ENCODE measurements around the gene OAS3. TPM values are rescaled to one million over a fixed set of nuclear protein-coding genes. Genes with fewer than 3 reads are reported as not detected.
"Not testable (repeated sequence)": the region's sequence is repeated elsewhere in the genome, so short reads cannot be mapped to it uniquely, and the experiment has no call there.

Gene OAS3
- total RNA-seq, 1 experiment from 2014 or later = 18.5 TPM

DNA sequence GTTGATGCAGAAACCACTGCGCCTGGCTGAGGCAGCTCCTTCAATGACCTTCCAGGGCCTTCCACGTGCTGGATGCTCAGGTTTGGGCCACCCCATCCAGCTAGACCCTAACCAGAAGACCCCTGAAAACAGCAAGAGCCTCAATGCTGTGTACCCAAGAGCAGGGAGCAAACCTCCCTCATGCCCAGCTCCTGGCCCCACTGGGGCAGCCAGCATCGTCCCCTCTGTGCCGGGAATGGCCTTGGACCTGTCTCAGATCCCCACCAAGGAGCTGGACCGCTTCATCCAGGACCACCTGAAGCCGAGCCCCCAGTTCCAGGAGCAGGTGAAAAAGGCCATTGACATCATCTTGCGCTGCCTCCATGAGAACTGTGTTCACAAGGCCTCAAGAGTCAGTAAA, 10.5 kb downstream of the OAS3 start:
- H3K36me3 ChIP-seq = peaks cover 7% of the 10 kb centered on the region; the same call in 1 of the 2 replicates
- DNase-seq (ENCODE audit: low read depth in 1 of 2, low spot score in 2 of 2) = no peak
- H3K9me3 ChIP-seq (replicated peaks) = no peaks in the 10 kb centered on the region
- no peaks in the 10 kb centered on the region for H3K27me3 ChIP-seq (replicated peaks)
- H3K4me3 ChIP-seq = no peak overlapping the region
- H3K27ac ChIP-seq = no peak overlapping the region
- H3K4me1 ChIP-seq (replicated peaks) = no peaks in the 10 kb centered on the region

GRCh38 chr12:112950701-112951100, 12.4 kb downstream of the OAS3 start:
- H3K4me3 ChIP-seq = no peak overlapping the region
- H3K27ac ChIP-seq = no peak overlapping the region
- no peaks in the 10 kb centered on the region for H3K9me3 ChIP-seq (replicated peaks)
- H3K27me3 ChIP-seq (replicated peaks) = no peaks in the 10 kb centered on the region
- H3K4me1 ChIP-seq (replicated peaks) = no peaks in the 10 kb centered on the region
- no peak for DNase-seq (ENCODE audit: low read depth in 1 of 2, low spot score in 2 of 2)
- H3K36me3 ChIP-seq = 0 out of 2 replicates have a peak, but pooled peaks cover 2% of the 10 kb centered on the region

GRCh38 chr12:112957125-112957524, 18.9 kb downstream of the OAS3 start:
- H3K27me3 ChIP-seq (replicated peaks); DNase-seq (ENCODE audit: low read depth in 1 of 2, low spot score in 2 of 2); H3K4me1 ChIP-seq (replicated peaks); H3K4me3 ChIP-seq; H3K9me3 ChIP-seq (replicated peaks); H3K27ac ChIP-seq: not testable (repeated sequence)
- peaks cover 13% of the 10 kb centered on the region; the same call in 1 of the 2 replicates for H3K36me3 ChIP-seq

- no peak overlapping the region for H3K27ac ChIP-seq
- no peaks in the 10 kb centered on the region for H3K9me3 ChIP-seq (replicated peaks)
- H3K4me1 ChIP-seq (replicated peaks) = no peaks in the 10 kb centered on the region
- no peak for DNase-seq (ENCODE audit: low read depth in 1 of 2, low spot score in 2 of 2)
- H3K27me3 ChIP-seq (replicated peaks) = no peaks in the 10 kb centered on the region
- no peak overlapping the region for H3K4me3 ChIP-seq
- peaks cover 27% of the 10 kb centered on the region; the same call in 1 of the 2 replicates for H3K36me3 ChIP-seq
Observed at GRCh38 chr12:112961074-112961473, 22.8 kb downstream of the OAS3 start.

- H3K4me3 ChIP-seq = no peak overlapping the region
- no peak for DNase-seq (ENCODE audit: low read depth in 1 of 2, low spot score in 2 of 2)
- H3K27me3 ChIP-seq (replicated peaks) = no peaks in the 10 kb centered on the region
- no peak overlapping the region for H3K27ac ChIP-seq
- peaks cover 27% of the 10 kb centered on the region; the same call in 1 of the 2 replicates for H3K36me3 ChIP-seq
- H3K4me1 ChIP-seq (replicated peaks) = no peaks in the 10 kb centered on the region
- no peaks in the 10 kb centered on the region for H3K9me3 ChIP-seq (replicated peaks)
Observed at GRCh38 chr12:112961536-112961935, 23.3 kb downstream of the OAS3 start.

GRCh38 chr12:112962561-112962960, 24.3 kb downstream of the OAS3 start:
- H3K9me3 ChIP-seq (replicated peaks) = no peaks in the 10 kb centered on the region
- no peak overlapping the region for H3K4me3 ChIP-seq
- H3K27me3 ChIP-seq (replicated peaks) = no peaks in the 10 kb centered on the region
- DNase-seq (ENCODE audit: low read depth in 1 of 2, low spot score in 2 of 2) = no peak
- H3K4me1 ChIP-seq (replicated peaks) = no peaks in the 10 kb centered on the region
- H3K27ac ChIP-seq = no peak overlapping the region
- peaks cover 30% of the 10 kb centered on the region for H3K36me3 ChIP-seq

DNA sequence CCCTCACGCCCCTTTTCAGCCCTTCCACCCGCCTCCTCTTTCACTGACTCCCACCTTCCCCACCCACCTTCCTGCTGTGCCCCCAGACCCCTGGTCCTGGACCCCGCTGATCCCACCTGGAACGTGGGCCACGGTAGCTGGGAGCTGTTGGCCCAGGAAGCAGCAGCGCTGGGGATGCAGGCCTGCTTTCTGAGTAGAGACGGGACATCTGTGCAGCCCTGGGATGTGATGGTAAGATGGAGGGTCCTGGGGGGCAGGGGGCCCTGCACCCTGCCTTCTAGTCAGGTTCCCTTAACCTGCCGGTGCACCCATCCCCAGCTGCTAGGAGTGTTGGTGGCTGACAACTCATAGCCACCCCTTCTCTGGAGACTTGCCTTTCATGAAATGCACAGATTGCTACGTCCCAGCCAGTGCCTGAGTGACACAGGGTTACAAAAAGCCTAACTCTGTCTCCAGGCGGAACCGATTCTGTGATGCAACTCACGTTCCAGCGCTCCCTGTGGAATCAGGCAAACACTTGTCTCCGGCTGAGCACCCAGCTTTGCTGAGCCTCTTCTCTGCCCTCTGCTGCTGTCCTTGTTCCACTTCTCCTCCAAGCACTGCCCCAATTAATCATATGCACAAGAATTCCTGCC, 25.1 kb downstream of the OAS3 start:
- no peaks in the 10 kb centered on the region for H3K4me1 ChIP-seq (replicated peaks)
- peaks cover 33% of the 10 kb centered on the region for H3K36me3 ChIP-seq
- H3K4me3 ChIP-seq = no peak overlapping the region
- no peaks in the 10 kb centered on the region for H3K27me3 ChIP-seq (replicated peaks)
- no peak for DNase-seq (ENCODE audit: low read depth in 1 of 2, low spot score in 2 of 2)
- H3K27ac ChIP-seq = no peak overlapping the region
- no peaks in the 10 kb centered on the region for H3K9me3 ChIP-seq (replicated peaks)

DNA sequence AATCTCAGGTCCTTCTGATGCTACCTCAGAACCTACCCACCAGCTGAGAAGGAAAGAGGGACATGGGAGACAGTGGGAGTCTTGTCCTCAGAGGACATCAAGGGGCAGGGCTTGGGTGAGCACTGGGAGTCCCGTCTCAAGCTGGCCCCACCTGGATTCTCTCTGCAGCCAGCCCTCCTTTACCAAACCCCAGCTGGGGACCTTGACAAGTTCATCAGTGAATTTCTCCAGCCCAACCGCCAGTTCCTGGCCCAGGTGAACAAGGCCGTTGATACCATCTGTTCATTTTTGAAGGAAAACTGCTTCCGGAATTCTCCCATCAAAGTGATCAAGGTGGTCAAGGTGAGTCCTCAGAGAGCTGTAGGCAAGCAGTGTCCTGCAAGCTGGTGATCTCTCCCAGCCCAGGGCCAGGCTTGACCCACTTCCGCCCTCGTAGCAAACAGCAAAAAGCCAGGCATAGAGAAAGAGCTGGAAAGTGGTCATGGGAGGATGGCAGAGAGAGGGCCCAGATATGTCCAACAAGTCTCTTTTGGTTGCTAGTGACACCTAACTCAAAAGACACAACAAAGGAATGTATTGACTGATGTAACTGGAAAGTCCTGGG, 25.9 kb downstream of the OAS3 start:
- Histone ChIP-seq H3K36me3 (peaks cover 33% of the 10 kb centered on the region), H3K4me1 (replicated peaks) (no peaks in the 10 kb centered on the region), H3K27me3 (replicated peaks) (no peaks in the 10 kb centered on the region), H3K9me3 (replicated peaks) (no peaks in the 10 kb centered on the region), H3K4me3 (no peak overlapping the region), H3K27ac (no peak overlapping the region)
- no peak for DNase-seq (ENCODE audit: low read depth in 1 of 2, low spot score in 2 of 2)

GRCh38 chr12:112964915-112965314, 26.6 kb downstream of the OAS3 start:
- Histone ChIP-seq H3K27me3 (replicated peaks) (no peaks in the 10 kb centered on the region), H3K27ac (no peak overlapping the region), H3K4me1 (replicated peaks) (no peaks in the 10 kb centered on the region), H3K9me3 (replicated peaks) (no peaks in the 10 kb centered on the region), H3K4me3 (no peak overlapping the region), H3K36me3 (peaks cover 35% of the 10 kb centered on the region)
- no peak for DNase-seq (ENCODE audit: low read depth in 1 of 2, low spot score in 2 of 2)

DNA sequence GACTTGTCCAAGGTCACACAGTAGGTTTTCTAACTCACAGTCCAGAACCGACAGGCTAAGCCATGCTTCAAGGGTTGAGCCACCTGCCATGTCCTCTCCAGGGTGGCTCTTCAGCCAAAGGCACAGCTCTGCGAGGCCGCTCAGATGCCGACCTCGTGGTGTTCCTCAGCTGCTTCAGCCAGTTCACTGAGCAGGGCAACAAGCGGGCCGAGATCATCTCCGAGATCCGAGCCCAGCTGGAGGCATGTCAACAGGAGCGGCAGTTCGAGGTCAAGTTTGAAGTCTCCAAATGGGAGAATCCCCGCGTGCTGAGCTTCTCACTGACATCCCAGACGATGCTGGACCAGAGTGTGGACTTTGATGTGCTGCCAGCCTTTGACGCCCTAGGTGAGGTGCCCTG, 27.4 kb downstream of the OAS3 start:
- Histone ChIP-seq H3K4me1 (replicated peaks) (no peaks in the 10 kb centered on the region), H3K36me3 (peaks cover 37% of the 10 kb centered on the region), H3K4me3 (no peak overlapping the region)

DNA sequence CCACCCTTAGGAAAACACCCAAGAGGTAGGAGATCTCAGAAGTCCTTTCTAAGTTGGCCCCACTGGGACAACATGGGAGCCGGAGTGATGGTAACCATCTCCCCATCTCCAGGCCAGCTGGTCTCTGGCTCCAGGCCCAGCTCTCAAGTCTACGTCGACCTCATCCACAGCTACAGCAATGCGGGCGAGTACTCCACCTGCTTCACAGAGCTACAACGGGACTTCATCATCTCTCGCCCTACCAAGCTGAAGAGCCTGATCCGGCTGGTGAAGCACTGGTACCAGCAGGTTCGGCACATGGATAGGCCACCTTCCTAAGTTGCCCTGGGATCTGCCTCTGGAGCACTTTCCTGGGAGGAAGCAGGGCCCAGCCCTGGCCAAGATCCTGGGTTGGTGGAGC, 29.0 kb downstream of the OAS3 start:
- Histone ChIP-seq H3K27ac (no peak overlapping the region), H3K27me3 (replicated peaks) (no peaks in the 10 kb centered on the region), H3K4me3 (no peak overlapping the region), H3K9me3 (replicated peaks) (no peaks in the 10 kb centered on the region), H3K36me3 (peaks cover 27% of the 10 kb centered on the region), H3K4me1 (replicated peaks) (no peaks in the 10 kb centered on the region)
- DNase-seq (ENCODE audit: low read depth in 1 of 2, low spot score in 2 of 2) = no peak

More for the DNA sequence above, 27.4 kb downstream of the OAS3 start:
- no peak for DNase-seq (ENCODE audit: low read depth in 1 of 2, low spot score in 2 of 2)
- Histone ChIP-seq H3K27me3 (replicated peaks) (no peaks in the 10 kb centered on the region), H3K27ac (no peak overlapping the region), H3K9me3 (replicated peaks) (no peaks in the 10 kb centered on the region)

- no peak for DNase-seq (ENCODE audit: low read depth in 1 of 2, low spot score in 2 of 2)
- Histone ChIP-seq H3K4me3 (no peak overlapping the region), H3K27me3 (replicated peaks) (no peaks in the 10 kb centered on the region), H3K27ac (no peak overlapping the region), H3K36me3 (peaks cover 27% of the 10 kb centered on the region), H3K4me1 (replicated peaks) (no peaks in the 10 kb centered on the region), H3K9me3 (replicated peaks) (no peaks in the 10 kb centered on the region)
Observed at GRCh38 chr12:112967858-112968257, 29.6 kb downstream of the OAS3 start.

- no peaks in the 10 kb centered on the region for H3K27me3 ChIP-seq (replicated peaks)
- no peaks in the 10 kb centered on the region for H3K4me1 ChIP-seq (replicated peaks)
- no peak for DNase-seq (ENCODE audit: low read depth in 1 of 2, low spot score in 2 of 2)
- H3K4me3 ChIP-seq = no peak overlapping the region
- H3K27ac ChIP-seq = no peak overlapping the region
- no peaks in the 10 kb centered on the region for H3K9me3 ChIP-seq (replicated peaks)
- peaks cover 22% of the 10 kb centered on the region for H3K36me3 ChIP-seq
Observed at GRCh38 chr12:112969547-112970306, 31.5 kb downstream of the OAS3 start.

DNA sequence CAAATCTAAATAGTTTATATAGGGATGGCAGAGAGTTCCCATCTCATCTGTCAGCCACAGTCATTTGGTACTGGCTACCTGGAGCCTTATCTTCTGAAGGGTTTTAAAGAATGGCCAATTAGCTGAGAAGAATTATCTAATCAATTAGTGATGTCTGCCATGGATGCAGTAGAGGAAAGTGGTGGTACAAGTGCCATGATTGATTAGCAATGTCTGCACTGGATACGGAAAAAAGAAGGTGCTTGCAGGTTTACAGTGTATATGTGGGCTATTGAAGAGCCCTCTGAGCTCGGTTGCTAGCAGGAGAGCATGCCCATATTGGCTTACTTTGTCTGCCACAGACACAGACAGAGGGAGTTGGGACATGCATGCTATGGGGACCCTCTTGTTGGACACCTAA, 32.1 kb downstream of the OAS3 start:
- no peak for DNase-seq (ENCODE audit: low read depth in 1 of 2, low spot score in 2 of 2)
- H3K27me3 ChIP-seq (replicated peaks) = no peaks in the 10 kb centered on the region
- no peaks in the 10 kb centered on the region for H3K9me3 ChIP-seq (replicated peaks)
- H3K27ac ChIP-seq = no peak overlapping the region
- no peak overlapping the region for H3K4me3 ChIP-seq
- H3K4me1 ChIP-seq (replicated peaks) = no peaks in the 10 kb centered on the region
- peaks cover 16% of the 10 kb centered on the region for H3K36me3 ChIP-seq
